OCI-LY1 (cell line): ENCODE data around the gene DRAM1.

ENCODE experiments used
- EZH2 ChIP-seq: fragments of 200-600 bp; sonication (generic), shearing (Covaris generic); IDR thresholded peaks from 2 replicates; pipeline ENCODE4 v1.8.0; 2017; ENCODE audit warnings: borderline replicate concordance, mixed run types, mild to moderate bottlenecking, antibody characterized with exemption, low read length, moderate library complexity, mixed read lengths
- TF ChIP-seq, protein P1 (sequence below): fragments of 200-600 bp; sonication (generic), shearing (Covaris generic); IDR thresholded peaks from 2 replicates; pipeline ENCODE4 v1.5.1; 2017; ENCODE audit warnings: mild to moderate bottlenecking, antibody characterized with exemption, low read length, moderate library complexity, mixed read lengths

- TF ChIP-seq EZH2 = no peak
- TF ChIP-seq, protein P1, sequence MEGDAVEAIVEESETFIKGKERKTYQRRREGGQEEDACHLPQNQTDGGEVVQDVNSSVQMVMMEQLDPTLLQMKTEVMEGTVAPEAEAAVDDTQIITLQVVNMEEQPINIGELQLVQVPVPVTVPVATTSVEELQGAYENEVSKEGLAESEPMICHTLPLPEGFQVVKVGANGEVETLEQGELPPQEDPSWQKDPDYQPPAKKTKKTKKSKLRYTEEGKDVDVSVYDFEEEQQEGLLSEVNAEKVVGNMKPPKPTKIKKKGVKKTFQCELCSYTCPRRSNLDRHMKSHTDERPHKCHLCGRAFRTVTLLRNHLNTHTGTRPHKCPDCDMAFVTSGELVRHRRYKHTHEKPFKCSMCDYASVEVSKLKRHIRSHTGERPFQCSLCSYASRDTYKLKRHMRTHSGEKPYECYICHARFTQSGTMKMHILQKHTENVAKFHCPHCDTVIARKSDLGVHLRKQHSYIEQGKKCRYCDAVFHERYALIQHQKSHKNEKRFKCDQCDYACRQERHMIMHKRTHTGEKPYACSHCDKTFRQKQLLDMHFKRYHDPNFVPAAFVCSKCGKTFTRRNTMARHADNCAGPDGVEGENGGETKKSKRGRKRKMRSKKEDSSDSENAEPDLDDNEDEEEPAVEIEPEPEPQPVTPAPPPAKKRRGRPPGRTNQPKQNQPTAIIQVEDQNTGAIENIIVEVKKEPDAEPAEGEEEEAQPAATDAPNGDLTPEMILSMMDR = no peak
These were observed 13.4 kb upstream of the DRAM1 start for GRCh38 chr12:101863981-101864380.
